Mesenchymal stem cell (in vitro differentiated cells and primary cell): Measurements from ENCODE around the gene MBOAT7.

Experiments
- DNase-seq: peaks from one replicate; pipeline ENCODE4 v3.0.0-alpha.2; 2013
- H2AFZ ChIP-seq: one replicate; pipeline ENCODE4 v1.6.1; 2013; ENCODE audit warnings: low read depth, mild to moderate bottlenecking, control low read depth, inconsistent platforms, low read length, moderate library complexity
- H2AK5ac ChIP-seq: 2 replicates; pipeline ENCODE4 v1.6.1; 2013; ENCODE audit warnings: low read length, moderate library complexity, mild to moderate bottlenecking, inconsistent platforms; ENCODE audit not compliant: severe bottlenecking
- H2BK120ac ChIP-seq: one replicate; pipeline ENCODE4 v1.6.1; 2013; ENCODE audit warnings: low read depth, mild to moderate bottlenecking, inconsistent platforms, low read length, moderate library complexity
- H2BK12ac ChIP-seq, 2 experiments: one replicate each; pipeline ENCODE4 v1.6.1; 2013; ENCODE audit warnings: inconsistent platforms in 2 of 2, low read length in 2 of 2, mild to moderate bottlenecking in 2 of 2, moderate library complexity in 2 of 2, control low read depth in 1 of 2
- H2BK15ac ChIP-seq: one replicate; pipeline ENCODE4 v1.6.1; 2013; ENCODE audit warnings: mild to moderate bottlenecking, low read depth, inconsistent platforms; ENCODE audit not compliant: poor library complexity, severe bottlenecking
- H2BK5ac ChIP-seq: 2 replicates; pipeline ENCODE4 v1.6.1; 2013; ENCODE audit warnings: low read depth, mild to moderate bottlenecking, low read length, control low read depth, inconsistent platforms; ENCODE audit not compliant: poor library complexity, severe bottlenecking
- H3K14ac ChIP-seq, 2 experiments: one replicate each; pipeline ENCODE4 v1.6.1; 2013; ENCODE audit warnings: inconsistent platforms in 2 of 2, low read length in 2 of 2, control low read depth in 1 of 2, mild to moderate bottlenecking in 1 of 2, moderate library complexity in 1 of 2
- H3K18ac ChIP-seq, 2 experiments: one replicate each; pipeline ENCODE4 v1.6.1; 2013; ENCODE audit warnings: inconsistent platforms in 2 of 2, low read length in 2 of 2, control low read depth in 1 of 2, low read depth in 1 of 2, mild to moderate bottlenecking in 1 of 2
- H3K23ac ChIP-seq, 2 experiments: one replicate each; pipeline ENCODE4 v1.6.1; 2013; ENCODE audit warnings: inconsistent platforms in 2 of 2, low read length in 2 of 2, mild to moderate bottlenecking in 2 of 2, moderate library complexity in 2 of 2, control low read depth in 1 of 2
- H3K27ac ChIP-seq: 2 replicates; pipeline ENCODE4 v1.5.1; 2013; ENCODE audit warnings: mild to moderate bottlenecking, moderate library complexity, low read length, control low read depth, inconsistent platforms; ENCODE audit not compliant: poor library complexity, severe bottlenecking
- H3K27me3 ChIP-seq, 2 experiments: 2 replicates each; pipeline versions ENCODE4 v1.6.1 to v1.7.0; 2013; ENCODE audit warnings: low read length in 2 of 2, mild to moderate bottlenecking in 2 of 2, moderate library complexity in 2 of 2, control low read depth in 1 of 2, inconsistent platforms in 1 of 2; ENCODE audit not compliant: control insufficient read depth in 1 of 2, insufficient read depth in 1 of 2
- H3K36me3 ChIP-seq, 2 experiments: 2 replicates each; pipeline versions ENCODE4 v1.6.1 to v1.7.0; 2013; ENCODE audit warnings: low read length in 2 of 2, control low read depth in 1 of 2, inconsistent platforms in 1 of 2, low read depth in 1 of 2, mild to moderate bottlenecking in 1 of 2; ENCODE audit not compliant: insufficient read depth in 2 of 2, control insufficient read depth in 1 of 2
- H3K4ac ChIP-seq, 2 experiments: one replicate each; pipeline ENCODE4 v1.6.1; 2013; ENCODE audit warnings: inconsistent platforms in 2 of 2, low read length in 2 of 2, mild to moderate bottlenecking in 2 of 2, moderate library complexity in 2 of 2, control low read depth in 1 of 2, low read depth in 1 of 2
- H3K4me1 ChIP-seq: 2 replicates; pipeline ENCODE4 v1.6.1; 2013; ENCODE audit warnings: low read depth, low read length, control low read depth; ENCODE audit not compliant: control insufficient read depth, insufficient read depth
- H3K4me2 ChIP-seq: 2 replicates; pipeline ENCODE4 v1.6.1; 2013; ENCODE audit warnings: low read length, mild to moderate bottlenecking, inconsistent platforms; ENCODE audit not compliant: poor library complexity, severe bottlenecking
- H3K4me3 ChIP-seq, 2 experiments: 2 replicates each; pipeline versions ENCODE4 v1.5.1 to v1.7.0; 2013; ENCODE audit warnings: low read length in 2 of 2, mild to moderate bottlenecking in 2 of 2, control low read depth in 1 of 2, low read depth in 1 of 2; ENCODE audit not compliant: insufficient read depth in 1 of 2
- H3K79me1 ChIP-seq: replicated peaks from 2 replicates; pipeline ENCODE4 v1.6.1; 2013; ENCODE audit warnings: mild to moderate bottlenecking, control low read depth, low read length, inconsistent platforms; ENCODE audit not compliant: poor library complexity, severe bottlenecking
- H3K9ac ChIP-seq: 2 replicates; pipeline ENCODE4 v1.7.0; 2013; ENCODE audit warnings: mild to moderate bottlenecking, low read length, moderate library complexity
- H3K9me3 ChIP-seq: 2 replicates; pipeline ENCODE4 v1.7.0; 2013; ENCODE audit warnings: mild to moderate bottlenecking, low read length; ENCODE audit not compliant: control insufficient read depth
- H4K8ac ChIP-seq: one replicate; pipeline ENCODE4 v1.6.1; 2013; ENCODE audit warnings: inconsistent platforms, mild to moderate bottlenecking, low read length, moderate library complexity
- H4K91ac ChIP-seq: one replicate; pipeline ENCODE4 v1.6.1; 2013; ENCODE audit warnings: mild to moderate bottlenecking, low read length, inconsistent platforms
- WGBS: methylation state at CpG from one replicate; pipeline ENCODE4 v1.1.7; 2013; ENCODE audit warnings: mixed read lengths; 5-methylcytosine and 5-hydroxymethylcytosine counted together

The MBOAT7 gene

GRCh38 chr19:54128796-54129616 is 60.4 kb downstream of the MBOAT7 start:
- Histone ChIP-seq H4K91ac (no peak overlapping the region), H3K36me3 (peaks cover 64 to 78% of the 10 kb centered on the region in 2 experiments), H3K4ac (no peak overlapping the region), H3K4me2 (no peak overlapping the region), H3K27me3 (no peaks in the 10 kb centered on the region), H3K18ac (no peak overlapping the region), H3K79me1 (peaks cover 2% of the 10 kb centered on the region), H3K4me3 (no peak overlapping the region), H2AFZ (no peak overlapping the region), H2AK5ac (no peak overlapping the region), H4K8ac (no peak overlapping the region), H2BK12ac (no peak overlapping the region), H3K9ac (no peak overlapping the region), H2BK5ac (no peak overlapping the region), H3K27ac (no peak overlapping the region), H3K23ac (no peak overlapping the region), H2BK120ac (no peak overlapping the region), H2BK15ac (no peak overlapping the region), H3K14ac (no peak overlapping the region), H3K9me3 (no peaks in the 10 kb centered on the region), H3K4me1 (no peaks in the 10 kb centered on the region)
- 98% methylated on average over 41 of the region's 41 CpGs for WGBS
- DNase-seq = no peak

GRCh38 chr19:54128441-54128725 is 61.0 kb downstream of the MBOAT7 start:
- Histone ChIP-seq H2AK5ac (no peak overlapping the region), H3K23ac (no peak overlapping the region), H3K9ac (no peak overlapping the region), H3K36me3 (peaks cover 70 to 84% of the 10 kb centered on the region in 2 experiments), H2AFZ (no peak overlapping the region), H2BK15ac (no peak overlapping the region), H2BK12ac (no peak overlapping the region), H3K4me1 (no peaks in the 10 kb centered on the region), H3K4ac (no peak overlapping the region), H2BK120ac (no peak overlapping the region), H3K9me3 (no peaks in the 10 kb centered on the region), H3K18ac (no peak overlapping the region), H4K8ac (no peak overlapping the region), H3K4me3 (no peak overlapping the region), H3K14ac (no peak overlapping the region), H2BK5ac (no peak overlapping the region), H3K27me3 (no peaks in the 10 kb centered on the region), H3K79me1 (peaks cover 2% of the 10 kb centered on the region), H4K91ac (no peak overlapping the region), H3K4me2 (no peak overlapping the region), H3K27ac (no peak overlapping the region)
- WGBS = 97% methylated on average over 20 of the region's 20 CpGs
- no peak for DNase-seq

DNA sequence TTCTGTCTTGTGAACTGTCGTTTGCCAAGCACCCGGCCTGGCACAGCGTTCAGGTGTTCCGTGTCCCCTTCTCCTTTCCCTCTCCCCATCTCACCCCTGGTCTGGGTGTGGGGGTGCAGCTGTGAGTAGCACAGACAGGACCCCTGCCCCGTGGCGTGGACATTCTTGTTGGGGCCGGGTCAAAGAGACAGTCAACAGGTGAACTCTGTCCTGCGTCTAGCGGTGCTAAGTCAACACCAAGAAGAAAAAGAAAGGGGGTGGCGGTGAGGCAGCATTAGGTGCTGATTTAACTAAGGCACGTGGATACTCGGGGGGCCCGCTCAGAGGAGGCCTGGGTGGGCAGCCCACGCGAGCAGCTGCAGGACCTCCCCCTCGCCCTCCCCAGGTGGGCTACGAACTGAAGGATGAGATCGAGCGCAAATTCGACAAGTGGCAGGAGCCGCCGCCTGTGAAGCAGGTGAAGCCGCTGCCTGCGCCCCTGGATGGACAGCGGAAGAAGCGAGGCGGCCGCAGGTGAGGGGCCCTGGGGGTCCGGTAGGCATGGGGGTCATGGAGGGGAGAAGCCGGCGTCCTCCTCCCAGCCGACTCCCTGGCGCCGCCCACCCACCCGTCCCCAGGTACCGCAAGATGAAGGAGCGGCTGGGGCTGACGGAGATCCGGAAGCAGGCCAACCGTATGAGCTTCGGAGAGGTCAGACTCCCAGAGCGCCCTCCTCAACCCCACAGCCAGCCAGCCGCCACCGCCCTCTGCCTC is 61.5 kb downstream of the MBOAT7 start:
- H4K8ac ChIP-seq = no peak overlapping the region
- H2AK5ac ChIP-seq = no peak overlapping the region
- H2AFZ ChIP-seq = no peak overlapping the region
- no peaks in the 10 kb centered on the region for H3K4me1 ChIP-seq
- H3K36me3 ChIP-seq = peaks cover 75 to 87% of the 10 kb centered on the region in 2 experiments
- no peak overlapping the region for H3K4me2 ChIP-seq
- peaks cover 6% of the 10 kb centered on the region for H3K79me1 ChIP-seq
- no peak overlapping the region for H3K4ac ChIP-seq
- H4K91ac ChIP-seq = no peak overlapping the region
- no peaks in the 10 kb centered on the region for H3K9me3 ChIP-seq
- H2BK120ac ChIP-seq = no peak overlapping the region
- no peak overlapping the region for H3K4me3 ChIP-seq
- no peak overlapping the region for H2BK5ac ChIP-seq
- H2BK15ac ChIP-seq = no peak overlapping the region
- 94% methylated on average over 37 of the region's 44 CpGs for WGBS
- no peaks in the 10 kb centered on the region for H3K27me3 ChIP-seq
- no peak overlapping the region for H3K23ac ChIP-seq
- H3K9ac ChIP-seq = no peak overlapping the region
- DNase-seq = no peak
- no peak overlapping the region for H3K14ac ChIP-seq
- no peak overlapping the region for H3K18ac ChIP-seq
- no peak overlapping the region for H2BK12ac ChIP-seq
- H3K27ac ChIP-seq = no peak overlapping the region

DNA sequence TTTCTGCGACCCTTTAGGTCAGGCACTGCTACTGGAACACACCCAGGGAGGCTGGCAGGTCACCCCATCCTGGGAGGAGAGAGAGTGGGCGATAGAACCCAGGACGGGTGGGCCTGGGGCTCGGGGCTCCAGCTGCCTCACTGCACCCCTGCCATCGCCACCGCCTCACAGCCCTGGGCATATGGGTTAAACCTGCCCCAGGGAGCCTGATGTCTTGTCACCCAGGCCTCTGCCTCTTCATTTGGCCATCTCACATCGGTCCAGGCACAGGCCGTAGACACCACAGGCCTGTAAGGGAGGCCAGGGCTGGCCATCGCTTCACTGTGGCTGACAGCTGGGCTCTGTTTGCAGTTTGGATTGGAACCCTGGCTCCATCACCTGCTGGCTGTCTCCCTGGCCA is 63.7 kb downstream of the MBOAT7 start:
- Histone ChIP-seq H2BK120ac (no peak overlapping the region), H3K9me3 (no peaks in the 10 kb centered on the region), H3K27ac (no peak overlapping the region), H2AK5ac (no peak overlapping the region), H3K4me1 (no peaks in the 10 kb centered on the region), H3K4me2 (no peak overlapping the region), H2BK5ac (no peak overlapping the region), H3K23ac (no peak overlapping the region), H3K27me3 (no peaks in the 10 kb centered on the region), H2AFZ (no peak overlapping the region), H2BK12ac (no peak overlapping the region), H4K91ac (no peak overlapping the region), H3K18ac (no peak overlapping the region), H3K14ac (no peak overlapping the region), H3K9ac (no peak overlapping the region), H3K4me3 (no peak overlapping the region), H4K8ac (no peak overlapping the region), H2BK15ac (no peak overlapping the region), H3K4ac (no peak overlapping the region), H3K79me1 (peaks cover 12% of the 10 kb centered on the region), H3K36me3 (peaks cover 81 to 96% of the 10 kb centered on the region in 2 experiments)
- no peak for DNase-seq
- WGBS = 96% methylated on average over 9 of the region's 9 CpGs
